ENCODE data around the gene ABCA4. TPM values are rescaled to one million over a fixed set of nuclear protein-coding genes. Genes with fewer than 3 reads are reported as not detected.

The ABCA4 gene
- total RNA-seq, 4 donors from 2014 or later = 0.19 to 1.7 (median 0.45) TPM

DNA sequence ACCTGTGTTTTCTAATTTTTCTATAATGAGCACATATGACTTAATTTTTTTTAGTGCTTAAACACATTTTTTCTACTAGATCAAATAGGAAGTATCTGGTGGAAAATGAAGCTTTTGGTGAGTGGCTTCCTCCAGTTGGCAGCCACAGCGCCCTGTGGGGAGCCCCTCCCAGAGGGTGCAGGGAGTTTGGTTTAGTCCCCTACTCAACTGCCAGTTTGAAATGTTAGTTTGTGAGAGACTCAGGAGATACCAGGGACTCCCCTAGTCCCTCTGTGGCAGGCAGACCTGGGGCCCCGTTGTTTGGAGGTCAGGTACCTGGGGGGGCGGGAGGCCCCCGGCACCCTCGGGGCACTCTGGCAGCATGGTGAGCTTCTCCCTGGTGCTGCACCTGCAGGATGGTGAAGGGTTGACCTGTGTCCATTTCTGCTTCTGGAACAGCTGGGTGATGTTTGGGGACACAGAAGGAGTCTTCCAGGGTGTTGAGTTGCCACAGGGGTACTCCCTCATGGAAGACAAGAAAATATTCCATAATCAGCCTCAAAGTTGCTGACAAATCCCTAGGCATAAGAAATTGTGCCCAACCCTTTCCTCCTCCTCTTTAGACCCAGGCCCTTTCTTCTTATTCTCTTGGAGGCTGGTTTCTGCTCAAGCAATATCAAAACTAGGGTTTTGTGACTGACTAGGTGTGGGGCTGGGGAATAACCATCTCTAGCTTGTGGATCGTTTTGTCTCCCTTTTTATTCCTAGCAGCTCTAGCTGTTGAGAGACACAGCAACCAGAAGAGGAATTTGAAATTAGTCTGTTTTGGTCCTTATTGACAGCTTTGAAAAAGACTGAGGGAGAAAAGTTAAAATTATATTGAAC is 91.6 kb downstream of the ABCA4 start:
- no peak for TF ChIP-seq POLR2A (IDR thresholded peaks at IDR 0.05; ENCODE audit: low read depth)
- no peak for TF ChIP-seq EP300 (IDR thresholded peaks at IDR 0.05)
- TF ChIP-seq, protein P1, sequence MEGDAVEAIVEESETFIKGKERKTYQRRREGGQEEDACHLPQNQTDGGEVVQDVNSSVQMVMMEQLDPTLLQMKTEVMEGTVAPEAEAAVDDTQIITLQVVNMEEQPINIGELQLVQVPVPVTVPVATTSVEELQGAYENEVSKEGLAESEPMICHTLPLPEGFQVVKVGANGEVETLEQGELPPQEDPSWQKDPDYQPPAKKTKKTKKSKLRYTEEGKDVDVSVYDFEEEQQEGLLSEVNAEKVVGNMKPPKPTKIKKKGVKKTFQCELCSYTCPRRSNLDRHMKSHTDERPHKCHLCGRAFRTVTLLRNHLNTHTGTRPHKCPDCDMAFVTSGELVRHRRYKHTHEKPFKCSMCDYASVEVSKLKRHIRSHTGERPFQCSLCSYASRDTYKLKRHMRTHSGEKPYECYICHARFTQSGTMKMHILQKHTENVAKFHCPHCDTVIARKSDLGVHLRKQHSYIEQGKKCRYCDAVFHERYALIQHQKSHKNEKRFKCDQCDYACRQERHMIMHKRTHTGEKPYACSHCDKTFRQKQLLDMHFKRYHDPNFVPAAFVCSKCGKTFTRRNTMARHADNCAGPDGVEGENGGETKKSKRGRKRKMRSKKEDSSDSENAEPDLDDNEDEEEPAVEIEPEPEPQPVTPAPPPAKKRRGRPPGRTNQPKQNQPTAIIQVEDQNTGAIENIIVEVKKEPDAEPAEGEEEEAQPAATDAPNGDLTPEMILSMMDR (IDR thresholded peaks at IDR 0.05) = no peak
- TF ChIP-seq POLR2AphosphoS5 (IDR thresholded peaks at IDR 0.05) = no peak
- DNase-seq (ENCODE audit: extremely low spot score) = no peak
- Histone ChIP-seq H3K27me3 (peaks cover 0 to 3% (median 0%) of the 10 kb centered on the region in 4 donors), H3K4me3 (no peak overlapping the region), H3K27ac (replicated peaks in 1 of 4) (no peak overlapping the region), H3K9me3 (no peaks in the 10 kb centered on the region), H3K36me3 (no peaks in the 10 kb centered on the region), H3K4me1 (peaks cover 0 to 8% (median 0%) of the 10 kb centered on the region in 4 donors)
- WGBS = 90% methylated on average over 6 of the region's 6 CpGs
- intact Hi-C loops (cut with DNase I) = no loop called here

DNA sequence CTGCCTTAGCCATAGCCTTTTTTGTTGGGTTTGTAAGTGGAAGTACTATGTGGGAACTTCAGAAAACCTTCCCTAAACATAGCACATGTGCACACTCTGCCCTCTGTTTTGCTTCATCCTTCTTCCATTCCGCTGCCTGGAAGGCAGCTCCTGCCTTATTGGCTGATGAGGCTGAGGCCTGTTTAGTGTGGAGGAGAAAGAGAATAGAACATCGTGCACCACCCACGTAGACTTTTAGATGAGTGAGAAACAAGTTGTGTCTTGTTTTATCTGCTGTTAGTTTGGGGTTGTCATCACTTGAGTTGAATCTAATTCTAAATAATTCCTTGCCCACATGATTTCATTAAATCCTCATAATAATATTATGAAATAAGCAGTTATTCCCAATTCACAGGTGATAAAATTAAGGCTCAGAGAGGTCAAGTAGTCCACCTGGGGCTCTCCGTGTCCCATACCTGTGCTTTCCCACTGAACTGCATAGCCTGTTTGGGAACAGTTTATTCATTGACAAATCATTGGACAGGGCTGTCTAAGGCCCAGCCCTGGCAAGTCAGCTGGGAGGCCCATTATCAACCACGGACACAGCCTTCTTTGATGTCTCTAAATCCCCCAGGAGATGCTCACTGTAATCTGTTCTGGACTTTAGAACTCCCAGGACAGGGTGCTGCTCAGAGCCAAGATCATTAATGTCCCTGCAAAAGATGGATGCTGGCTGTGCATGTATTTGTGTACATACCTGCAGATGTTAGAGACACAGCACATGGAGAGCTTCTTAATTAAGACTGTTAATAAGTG is 93.0 kb downstream of the ABCA4 start:
- Histone ChIP-seq H3K27me3 (peaks cover 0 to 3% (median 0%) of the 10 kb centered on the region in 4 donors), H3K4me1 (peaks cover 0 to 8% (median 0%) of the 10 kb centered on the region in 4 donors), H3K4me3 (no peak overlapping the region), H3K9me3 (no peaks in the 10 kb centered on the region), H3K27ac (replicated peaks in 1 of 4) (no peak overlapping the region), H3K36me3 (no peaks in the 10 kb centered on the region)
- intact Hi-C loops (cut with DNase I) = no loop called here
- TF ChIP-seq EP300 (IDR thresholded peaks at IDR 0.05) = no peak
- TF ChIP-seq POLR2A (IDR thresholded peaks at IDR 0.05; ENCODE audit: low read depth) = no peak
- no peak for TF ChIP-seq POLR2AphosphoS5 (IDR thresholded peaks at IDR 0.05)
- TF ChIP-seq, protein P1 (IDR thresholded peaks at IDR 0.05) = no peak
- DNase-seq (ENCODE audit: extremely low spot score) = no peak
- WGBS = 86% methylated on average over 5 of the region's 5 CpGs

DNA sequence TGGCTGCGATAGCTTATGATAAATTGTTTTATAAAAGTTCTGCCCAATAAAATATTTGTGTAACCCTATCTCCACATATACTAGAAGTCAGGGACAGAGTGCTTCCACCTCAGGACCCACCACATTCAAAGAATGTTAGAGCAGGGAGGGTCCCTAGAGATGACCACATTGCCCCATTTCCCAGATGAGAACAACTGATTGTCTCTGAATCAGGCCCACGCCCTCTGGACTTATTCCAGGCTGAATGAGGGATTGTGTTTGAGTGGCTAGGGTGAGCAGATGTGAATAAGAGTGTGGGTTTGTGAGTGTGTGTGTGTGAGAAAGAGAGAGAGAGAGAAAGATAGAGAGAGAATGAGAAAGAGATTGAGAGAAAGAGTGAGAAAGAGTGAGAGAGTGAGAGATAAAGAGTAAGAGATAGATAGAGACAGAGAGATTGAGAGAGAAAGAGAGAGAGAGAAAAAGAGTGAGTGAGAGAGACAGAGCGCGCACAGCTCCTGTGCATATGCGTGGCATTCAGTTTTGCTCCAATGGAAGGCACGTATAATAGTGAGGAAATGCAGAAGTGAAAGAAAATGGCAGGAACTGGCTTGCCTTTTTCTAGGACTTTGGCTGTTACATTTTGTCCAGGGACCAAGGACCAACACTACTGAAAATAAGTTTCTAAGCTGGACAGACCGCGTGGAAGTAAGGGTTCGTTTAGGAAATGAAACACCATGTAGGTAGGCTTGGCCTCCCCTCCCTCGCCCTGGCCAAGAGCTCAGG is 94.1 kb downstream of the ABCA4 start:
- Histone ChIP-seq H3K4me3 (no peak overlapping the region), H3K9me3 (no peaks in the 10 kb centered on the region), H3K36me3 (no peaks in the 10 kb centered on the region), H3K27me3 (peaks cover 0 to 3% (median 0%) of the 10 kb centered on the region in 4 donors), H3K4me1 (peaks cover 0 to 8% (median 0%) of the 10 kb centered on the region in 4 donors), H3K27ac (replicated peaks in 1 of 4) (no peak overlapping the region)
- WGBS = 85% methylated on average over 10 of the region's 10 CpGs
- no peak for TF ChIP-seq POLR2A (IDR thresholded peaks at IDR 0.05; ENCODE audit: low read depth)
- no peak for DNase-seq (ENCODE audit: extremely low spot score)
- intact Hi-C loops (cut with DNase I) = no loop called here

DNA sequence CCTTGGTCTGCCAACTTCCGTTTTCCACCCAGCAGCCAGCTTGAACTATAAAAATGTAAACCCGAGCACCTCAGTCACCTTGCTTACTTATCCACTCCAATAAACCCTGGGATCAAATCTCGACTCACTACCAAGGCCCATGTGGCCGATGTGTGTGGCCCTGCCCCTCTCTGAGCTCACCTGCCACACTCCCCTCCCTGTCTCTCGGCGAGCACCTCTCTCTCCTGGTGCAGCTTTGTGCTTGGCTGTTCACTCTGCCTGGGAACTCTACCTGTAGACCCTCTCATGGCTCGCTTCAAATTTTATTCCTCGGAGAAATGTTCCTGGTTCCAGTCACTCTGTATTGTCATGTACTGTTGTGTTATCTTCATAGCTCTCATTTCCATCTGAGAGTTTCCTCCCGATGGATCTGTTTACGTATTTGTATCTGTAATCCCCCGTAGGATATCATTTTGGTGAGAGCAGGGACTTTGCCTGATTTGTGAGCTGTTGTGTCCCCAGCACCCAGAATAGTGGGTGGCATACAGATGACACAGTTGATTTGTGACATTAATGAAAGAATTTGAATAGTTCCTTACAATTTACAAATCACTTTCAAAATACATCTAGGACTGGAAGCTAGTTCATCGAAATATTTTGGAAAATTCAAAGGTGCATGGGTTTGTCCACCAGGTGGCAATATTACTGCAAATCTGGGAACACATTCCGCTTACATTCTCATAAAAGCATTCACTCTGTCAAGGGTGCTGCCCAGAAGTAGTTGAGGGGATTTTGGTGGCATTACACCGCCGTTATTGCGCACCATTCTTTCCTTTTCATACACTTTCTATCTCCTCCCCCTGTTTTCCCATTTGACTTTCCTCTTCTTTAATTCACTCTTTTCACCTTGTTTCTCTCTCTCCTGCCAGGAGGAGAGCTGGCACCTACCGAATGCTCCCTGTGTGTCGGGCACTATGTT is 95.3 kb downstream of the ABCA4 start:
- Histone ChIP-seq H3K27me3 (peaks cover 0 to 1% (median 0%) of the 10 kb centered on the region in 4 donors), H3K27ac (replicated peaks in 1 of 4) (no peak overlapping the region), H3K4me3 (no peak overlapping the region), H3K36me3 (no peaks in the 10 kb centered on the region), H3K9me3 (no peaks in the 10 kb centered on the region), H3K4me1 (peaks cover 0 to 15% (median 7%) of the 10 kb centered on the region in 4 donors)
- intact Hi-C loops (cut with DNase I) = loop anchor here (2.0 kb wide), 1 partner anchor 311 kb away; no protein-coding TSS in a partner anchor
- no peak for TF ChIP-seq EP300 (IDR thresholded peaks at IDR 0.05)
- TF ChIP-seq, protein P1 (IDR thresholded peaks at IDR 0.05) = peak; percentile 72 to 80 (median 73)
- TF ChIP-seq POLR2A (IDR thresholded peaks at IDR 0.05; ENCODE audit: low read depth) = no peak
- no peak for TF ChIP-seq POLR2AphosphoS5 (IDR thresholded peaks at IDR 0.05)
- no peak for DNase-seq (ENCODE audit: extremely low spot score)
- 64% methylated on average over 18 of the region's 18 CpGs for WGBS

Data from esophagus muscularis mucosa (tissue), 4 donors.